ENCODE data around the gene SHBG. TPM values are rescaled to one million over a fixed set of nuclear protein-coding genes. Genes with fewer than 3 reads are reported as not detected.
"Not testable (repeated sequence)": the region's sequence is repeated elsewhere in the genome, so short reads cannot be mapped to it uniquely, and the experiment has no call there.

The SHBG gene
- total and polyA plus RNA-seq, 5 donors from 2014 or later, result not detected

DNA sequence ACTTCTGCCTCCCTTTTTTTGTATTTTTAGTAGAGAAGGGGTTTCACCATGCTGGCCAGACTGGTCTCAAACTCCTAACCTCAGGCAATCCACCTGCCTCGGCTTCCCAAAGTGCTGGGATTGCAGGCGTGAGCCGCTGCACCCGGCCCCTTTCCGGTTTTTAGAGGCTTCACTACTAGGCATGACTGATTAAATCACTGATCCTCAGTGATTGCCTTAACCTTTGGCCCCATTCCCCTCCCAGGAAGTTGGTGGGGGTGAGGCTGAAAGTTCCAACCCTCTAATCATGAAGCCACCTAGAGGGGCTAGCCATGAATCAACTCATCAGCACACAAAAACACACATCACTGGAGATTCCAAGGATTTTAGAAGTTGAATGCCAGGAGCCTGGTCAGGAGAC lies 32.4 kb upstream of the SHBG start:
- not testable (repeated sequence) for DNase-seq

DNA sequence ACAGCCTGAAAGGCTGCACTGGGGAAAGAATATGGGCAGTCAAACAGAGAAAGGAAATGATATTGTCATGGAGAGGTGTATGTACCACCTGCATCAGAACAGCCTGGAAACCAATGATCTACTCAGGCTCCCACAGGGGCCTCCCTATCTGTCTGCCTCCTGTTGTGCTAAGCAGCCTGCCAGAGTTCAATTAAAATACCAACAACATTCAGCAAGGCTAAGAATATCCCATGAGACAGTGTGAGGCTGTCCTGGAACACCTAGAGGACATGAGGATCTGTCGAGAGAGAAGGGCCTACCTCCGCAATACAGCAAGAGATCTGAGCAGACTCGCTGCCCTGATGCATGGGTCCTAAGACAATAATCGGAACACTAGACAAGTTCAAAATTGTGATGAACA lies 23.7 kb upstream of the SHBG start:
- Mint-ChIP-seq H3K36me3 (peaks cover 36% of the 10 kb centered on the region), H3K4me1 (peaks cover 10 to 26% (median 20%) of the 10 kb centered on the region in 4 donors), H3K4me3 (no peak overlapping the region), H3K9me3 (no peaks in the 10 kb centered on the region), H3K27ac (no peak overlapping the region), H3K27me3 (no peaks in the 10 kb centered on the region)
- peaks cover 3% of the 10 kb centered on the region for H3K4me1 ChIP-seq (ENCODE audit: control insufficient read depth, insufficient read depth, low read length, poor library complexity, severe bottlenecking)
- ATAC-seq (ENCODE audit: low read depth in 2 of 2), result no peak
- no peak overlapping the region for H3K4me3 ChIP-seq (ENCODE audit: low read depth, low read length)
- no peak overlapping the region for H3K27ac ChIP-seq (ENCODE audit: insufficient read depth, low read length, poor library complexity, severe bottlenecking)
- peaks cover 36% of the 10 kb centered on the region for H3K36me3 ChIP-seq (ENCODE audit: control insufficient read depth, insufficient read depth, low read length)
- H3K9me3 ChIP-seq (ENCODE audit: control insufficient read depth in 2 of 2, low read length in 2 of 2), result no peaks in the 10 kb centered on the region
- no peaks in the 10 kb centered on the region for H3K27me3 ChIP-seq (ENCODE audit: control insufficient read depth, insufficient read depth, low read length)
- DNase-seq, result no peak

More for the DNA sequence above, 32.4 kb upstream of the SHBG start:
- H3K9me3 Mint-ChIP-seq; H3K4me1 ChIP-seq (ENCODE audit: control insufficient read depth, insufficient read depth, low read length, poor library complexity, severe bottlenecking); H3K4me3 Mint-ChIP-seq; H3K27me3 Mint-ChIP-seq; ATAC-seq (ENCODE audit: low read depth in 2 of 2); H3K27me3 ChIP-seq (ENCODE audit: control insufficient read depth, insufficient read depth, low read length); H3K27ac Mint-ChIP-seq; H3K4me3 ChIP-seq (ENCODE audit: low read depth, low read length); H3K4me1 Mint-ChIP-seq; H3K27ac ChIP-seq (ENCODE audit: insufficient read depth, low read length, poor library complexity, severe bottlenecking); H3K9me3 ChIP-seq (ENCODE audit: control insufficient read depth in 2 of 2, low read length in 2 of 2): not testable (repeated sequence)
- H3K36me3 ChIP-seq (ENCODE audit: control insufficient read depth, insufficient read depth, low read length), result peaks cover 71% of the 10 kb centered on the region
- peaks cover 45% of the 10 kb centered on the region for H3K36me3 Mint-ChIP-seq

DNA sequence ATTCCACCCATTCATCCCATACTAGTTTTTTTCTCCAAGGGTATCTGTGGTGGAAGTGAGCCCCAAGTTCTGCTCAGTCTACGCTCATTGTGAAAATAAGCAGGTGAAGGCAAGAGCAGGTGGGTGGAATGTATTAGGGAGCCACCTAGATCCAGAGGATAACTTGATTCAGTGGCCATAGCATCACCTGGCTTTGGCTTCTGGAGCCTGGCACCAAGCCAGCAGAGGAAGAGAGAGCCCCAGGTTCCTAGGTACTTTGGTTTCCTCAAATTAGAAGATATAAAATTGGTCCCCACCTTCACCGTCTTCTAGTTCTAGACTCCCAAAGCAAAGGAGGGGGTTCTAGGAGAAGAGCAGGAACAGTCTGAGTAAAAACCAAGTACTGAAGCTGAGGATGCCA lies 19.3 kb upstream of the SHBG start:
- ATAC-seq (ENCODE audit: low read depth in 2 of 2) (no peak), DNase-seq (no peak)
- H3K27me3 Mint-ChIP-seq, result no peaks in the 10 kb centered on the region
- no peak overlapping the region for H3K4me3 ChIP-seq (ENCODE audit: low read depth, low read length)
- peaks cover 24 to 59% (median 45%) of the 10 kb centered on the region in 4 donors for H3K4me1 Mint-ChIP-seq
- peaks cover 29% of the 10 kb centered on the region for H3K4me1 ChIP-seq (ENCODE audit: control insufficient read depth, insufficient read depth, low read length, poor library complexity, severe bottlenecking)
- H3K36me3 ChIP-seq (ENCODE audit: control insufficient read depth, insufficient read depth, low read length), result peaks cover 6% of the 10 kb centered on the region
- H3K4me3 Mint-ChIP-seq, result peak overlapping the region in 1 of 4 donors; percentile 83
- H3K27ac ChIP-seq (ENCODE audit: insufficient read depth, low read length, poor library complexity, severe bottlenecking), result no peak overlapping the region
- no peaks in the 10 kb centered on the region for H3K27me3 ChIP-seq (ENCODE audit: control insufficient read depth, insufficient read depth, low read length)
- H3K9me3 Mint-ChIP-seq, result no peaks in the 10 kb centered on the region
- peaks cover 16% of the 10 kb centered on the region for H3K36me3 Mint-ChIP-seq
- no peak overlapping the region for H3K27ac Mint-ChIP-seq
- no peaks in the 10 kb centered on the region for H3K9me3 ChIP-seq (ENCODE audit: control insufficient read depth in 2 of 2, low read length in 2 of 2)

DNA sequence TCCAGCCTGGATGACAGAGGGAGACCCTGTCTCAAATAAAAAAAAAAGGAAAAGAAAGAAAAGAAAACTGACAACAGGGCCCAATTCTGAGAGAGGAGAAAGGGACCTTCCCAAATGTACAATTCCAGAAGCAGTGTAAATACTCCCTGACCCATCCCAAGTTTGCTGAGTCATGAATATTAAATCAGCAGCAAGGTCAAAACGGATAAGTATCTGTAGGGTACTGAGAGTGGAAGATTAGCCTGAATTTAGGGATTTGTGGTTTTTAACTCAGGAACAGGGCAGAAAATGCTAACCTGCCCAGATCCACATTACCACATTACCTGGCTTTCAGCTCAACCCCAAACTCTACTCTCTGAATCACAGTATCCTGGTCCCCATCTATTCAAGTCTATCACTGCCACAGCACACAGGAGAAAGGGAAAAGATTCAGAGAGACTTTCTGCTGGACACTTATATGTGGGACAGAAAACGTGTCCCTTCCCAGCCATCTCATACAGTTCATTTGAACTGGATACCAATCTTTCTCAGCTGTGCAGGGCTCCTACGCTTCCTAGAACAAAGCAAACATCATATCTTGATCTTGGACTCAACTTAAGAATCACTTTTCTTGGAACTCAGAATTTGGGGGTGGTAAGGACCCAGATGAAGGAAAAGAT lies 18.2 kb upstream of the SHBG start:
- Mint-ChIP-seq H3K36me3 (peaks cover 7% of the 10 kb centered on the region), H3K27ac (peak overlapping the region in 1 of 3 donors; percentile 45), H3K4me3 (peak overlapping the region; percentile 69 to 93 (median 88)), H3K4me1 (peaks cover 21 to 59% (median 41%) of the 10 kb centered on the region in 4 donors), H3K27me3 (no peaks in the 10 kb centered on the region), H3K9me3 (no peaks in the 10 kb centered on the region)
- Histone ChIP-seq H3K9me3 (ENCODE audit: control insufficient read depth in 2 of 2, low read length in 2 of 2) (no peaks in the 10 kb centered on the region), H3K27ac (ENCODE audit: insufficient read depth, low read length, poor library complexity, severe bottlenecking) (no peak overlapping the region), H3K4me3 (ENCODE audit: low read depth, low read length) (peak overlapping the region; percentile 14), H3K4me1 (ENCODE audit: control insufficient read depth, insufficient read depth, low read length, poor library complexity, severe bottlenecking) (peaks cover 29% of the 10 kb centered on the region), H3K36me3 (ENCODE audit: control insufficient read depth, insufficient read depth, low read length) (no peaks in the 10 kb centered on the region), H3K27me3 (ENCODE audit: control insufficient read depth, insufficient read depth, low read length) (no peaks in the 10 kb centered on the region)
- DNase-seq, result no peak
- no peak for ATAC-seq (ENCODE audit: low read depth in 2 of 2)

DNA sequence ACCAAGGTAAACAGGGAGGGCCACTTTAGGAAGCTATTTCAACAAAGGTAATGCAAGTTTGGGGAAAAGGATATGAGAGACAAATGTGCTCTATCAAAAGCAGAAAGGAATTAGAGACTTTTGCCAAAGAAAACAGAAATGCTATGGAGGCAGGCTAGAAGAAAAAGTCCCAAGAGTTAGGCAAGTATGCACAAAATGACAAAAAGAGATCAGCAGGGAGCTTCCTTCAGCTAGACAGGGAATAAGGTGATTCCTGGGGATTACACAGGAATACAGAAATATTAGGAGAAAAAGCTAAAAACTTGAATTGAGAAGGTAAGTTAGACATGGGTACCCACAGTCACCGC lies 17.7 kb upstream of the SHBG start:
- DNase-seq, result no peak
- Histone ChIP-seq H3K36me3 (ENCODE audit: control insufficient read depth, insufficient read depth, low read length) (no peaks in the 10 kb centered on the region), H3K4me3 (ENCODE audit: low read depth, low read length) (peak overlapping the region; percentile 38), H3K27me3 (ENCODE audit: control insufficient read depth, insufficient read depth, low read length) (no peaks in the 10 kb centered on the region), H3K4me1 (ENCODE audit: control insufficient read depth, insufficient read depth, low read length, poor library complexity, severe bottlenecking) (peaks cover 29% of the 10 kb centered on the region), H3K9me3 (ENCODE audit: control insufficient read depth in 2 of 2, low read length in 2 of 2) (no peaks in the 10 kb centered on the region), H3K27ac (ENCODE audit: insufficient read depth, low read length, poor library complexity, severe bottlenecking) (no peak overlapping the region)
- peak overlapping the region; percentile 84 to 94 (median 92) for H3K4me3 Mint-ChIP-seq
- no peaks in the 10 kb centered on the region for H3K9me3 Mint-ChIP-seq
- peak overlapping the region in 2 of 3 donors; percentile 45 to 57 for H3K27ac Mint-ChIP-seq
- no peak for ATAC-seq (ENCODE audit: low read depth in 2 of 2)
- H3K36me3 Mint-ChIP-seq, result peaks cover 7% of the 10 kb centered on the region
- H3K4me1 Mint-ChIP-seq, result peaks cover 21 to 59% (median 41%) of the 10 kb centered on the region in 4 donors
- H3K27me3 Mint-ChIP-seq, result no peaks in the 10 kb centered on the region

DNA sequence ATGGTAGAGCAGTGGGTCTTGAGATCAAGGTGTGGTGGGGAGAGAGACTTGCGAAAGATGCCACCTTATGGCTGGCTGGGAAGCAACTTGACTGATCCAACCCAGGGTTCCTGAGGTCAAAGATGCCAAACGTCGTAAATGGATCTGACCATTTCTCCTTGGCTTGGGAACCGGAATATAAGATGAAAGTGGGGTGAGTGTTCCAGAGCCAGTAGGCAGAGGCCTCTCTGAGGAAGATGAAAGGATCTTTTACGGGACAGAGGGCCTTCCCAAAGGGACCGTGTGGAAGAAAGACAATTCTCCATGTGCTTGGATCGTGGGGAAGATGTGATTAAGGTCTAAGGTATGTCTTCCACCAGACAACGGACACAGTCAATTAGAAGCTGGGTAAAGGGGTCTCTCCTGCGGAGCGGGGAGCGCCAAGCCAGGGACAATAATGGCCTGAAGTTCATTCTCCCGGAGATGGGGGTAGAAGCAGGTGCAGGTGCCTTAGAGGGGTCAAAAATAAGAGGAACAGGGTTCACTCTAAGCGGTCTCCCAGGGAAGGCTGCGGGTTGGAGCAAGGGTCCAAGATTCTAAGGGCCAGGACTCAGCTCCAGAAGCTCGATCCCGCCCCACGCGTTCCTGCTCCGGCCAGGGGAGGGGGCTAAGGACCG lies 16.0 kb upstream of the SHBG start:
- no peaks in the 10 kb centered on the region for H3K27me3 Mint-ChIP-seq
- peaks cover 21 to 54% (median 41%) of the 10 kb centered on the region in 4 donors for H3K4me1 Mint-ChIP-seq
- peak overlapping the region; percentile 84 to 94 (median 92) for H3K4me3 Mint-ChIP-seq
- peaks cover 7% of the 10 kb centered on the region for H3K36me3 Mint-ChIP-seq
- H3K36me3 ChIP-seq (ENCODE audit: control insufficient read depth, insufficient read depth, low read length), result no peaks in the 10 kb centered on the region
- H3K4me3 ChIP-seq (ENCODE audit: low read depth, low read length), result peak overlapping the region; percentile 87
- peaks cover 29% of the 10 kb centered on the region for H3K4me1 ChIP-seq (ENCODE audit: control insufficient read depth, insufficient read depth, low read length, poor library complexity, severe bottlenecking)
- peak overlapping the region; percentile 82 to 96 (median 86) for H3K27ac Mint-ChIP-seq
- no peaks in the 10 kb centered on the region for H3K9me3 ChIP-seq (ENCODE audit: control insufficient read depth in 2 of 2, low read length in 2 of 2)
- peak overlapping the region; percentile 73 for H3K27ac ChIP-seq (ENCODE audit: insufficient read depth, low read length, poor library complexity, severe bottlenecking)
- DNase-seq (peak in 1 of 3 donors; percentile 28), ATAC-seq (ENCODE audit: low read depth in 2 of 2) (no peak)
- no peaks in the 10 kb centered on the region for H3K9me3 Mint-ChIP-seq
- H3K27me3 ChIP-seq (ENCODE audit: control insufficient read depth, insufficient read depth, low read length), result no peaks in the 10 kb centered on the region

DNA sequence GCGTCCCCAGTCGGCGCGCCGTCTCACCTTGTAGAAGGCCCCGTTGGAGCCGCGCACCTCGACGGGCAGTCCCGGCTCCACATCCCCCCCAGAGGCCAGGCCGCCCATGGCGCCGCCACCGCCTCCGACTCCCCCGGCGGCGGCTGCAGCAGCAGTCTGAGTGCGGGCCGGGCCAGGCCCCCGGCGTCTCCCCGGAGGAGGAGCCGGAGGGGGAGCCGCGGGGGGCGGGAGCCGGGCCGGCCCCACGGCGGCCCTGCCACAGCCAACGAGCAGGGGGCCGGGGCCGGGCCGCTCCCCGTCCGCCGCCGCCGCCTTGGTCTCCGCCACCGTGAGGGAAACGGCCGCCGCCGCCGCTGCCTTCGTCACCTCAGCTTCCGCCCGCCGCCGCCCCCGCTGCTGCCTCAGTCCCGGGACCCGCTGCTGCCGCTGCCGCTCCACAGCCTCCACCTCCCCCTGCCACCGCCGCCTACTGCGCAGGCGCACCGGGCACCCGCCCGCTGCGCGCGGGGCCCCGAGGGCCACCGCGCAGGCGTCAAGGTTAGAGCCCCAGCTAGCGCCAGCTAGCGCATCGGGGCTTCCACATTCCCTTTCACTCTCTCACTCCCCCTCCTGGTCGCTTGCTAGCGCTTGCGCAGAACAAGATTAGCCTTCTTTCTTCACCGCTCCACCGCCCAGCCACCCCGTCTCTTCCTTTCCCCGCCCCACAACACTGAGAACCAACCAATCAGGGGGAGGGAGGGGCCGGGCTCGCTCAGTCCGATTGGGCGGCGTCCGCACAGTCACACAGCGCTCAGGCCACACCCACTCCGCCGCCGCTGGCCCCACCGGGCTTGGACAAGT lies 15.3 kb upstream of the SHBG start, which contains the start of gene FXR2:
FXR2 (minus strand) TSS at position 473 of the 840 bp plus-strand sequence; CDS start at position 108, 365 bp downstream.
- H3K9me3 ChIP-seq (ENCODE audit: control insufficient read depth in 2 of 2, low read length in 2 of 2), result no peaks in the 10 kb centered on the region
- no peaks in the 10 kb centered on the region for H3K9me3 Mint-ChIP-seq
- H3K27ac Mint-ChIP-seq, result peak within 1 kb of the TSS; percentile 96 to 98 (median 97)
- H3K27me3 ChIP-seq (ENCODE audit: control insufficient read depth, insufficient read depth, low read length), result no peaks in the 10 kb centered on the region
- H3K36me3 ChIP-seq (ENCODE audit: control insufficient read depth, insufficient read depth, low read length), result no peaks in the 10 kb centered on the region
- peak within 1 kb of the TSS; percentile 87 for H3K4me3 ChIP-seq (ENCODE audit: low read depth, low read length)
- peak within 1 kb of the TSS; percentile 83 for H3K27ac ChIP-seq (ENCODE audit: insufficient read depth, low read length, poor library complexity, severe bottlenecking)
- peak; percentile 99 to 100 (median 99) for DNase-seq
- no peaks in the 10 kb centered on the region for H3K27me3 Mint-ChIP-seq
- ATAC-seq (ENCODE audit: low read depth in 2 of 2), result peak; percentile 92 to 94
- peaks cover 16 to 47% (median 36%) of the 10 kb centered on the region in 4 donors for H3K4me1 Mint-ChIP-seq
- H3K4me1 ChIP-seq (ENCODE audit: control insufficient read depth, insufficient read depth, low read length, poor library complexity, severe bottlenecking), result peaks cover 29% of the 10 kb centered on the region
- peak within 1 kb of the TSS; percentile 91 to 97 (median 93) for H3K4me3 Mint-ChIP-seq
- peaks cover 4% of the 10 kb centered on the region for H3K36me3 Mint-ChIP-seq

Measured in CD4-positive, CD25-positive, alpha-beta regulatory T cell (primary cell).